ENCODE results near the gene TP53I13. TPM values are rescaled to one million over a fixed set of nuclear protein-coding genes. Genes with fewer than 3 reads are reported as not detected.

The TP53I13 gene
- polyA plus RNA-seq, 2 of the 4 experiments (the other 2 are of a cell fraction) = 27.5 to 57.8 TPM

GRCh38 chr17:29546085-29546484, 22.4 kb upstream of the TP53I13 start:
- DNase-seq (ENCODE audit: low read depth in 1 of 2, low spot score in 1 of 2) = peak; percentile 34 to 67
- TF ChIP-seq NFE2L2 (conservative IDR thresholded peaks at IDR 0.05; ENCODE audit: low read length) (peak; percentile 79), BHLHE40 (IDR thresholded peaks at IDR 0.05; ENCODE audit: low read depth, low read length) (no peak), MAFK (IDR thresholded peaks at IDR 0.05; ENCODE audit: partially characterized antibody) (peak; percentile 97), KDM1A (IDR thresholded peaks at IDR 0.05; ENCODE audit: low read depth) (no peak), NR3C1 (IDR thresholded peaks at IDR 0.05) (no peak)
- TF ChIP-seq, protein P1, sequence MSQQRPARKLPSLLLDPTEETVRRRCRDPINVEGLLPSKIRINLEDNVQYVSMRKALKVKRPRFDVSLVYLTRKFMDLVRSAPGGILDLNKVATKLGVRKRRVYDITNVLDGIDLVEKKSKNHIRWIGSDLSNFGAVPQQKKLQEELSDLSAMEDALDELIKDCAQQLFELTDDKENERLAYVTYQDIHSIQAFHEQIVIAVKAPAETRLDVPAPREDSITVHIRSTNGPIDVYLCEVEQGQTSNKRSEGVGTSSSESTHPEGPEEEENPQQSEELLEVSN (IDR thresholded peaks at IDR 0.05; ENCODE audit: borderline replicate concordance, low read depth) = no peak
- Histone ChIP-seq H3K4me1 (peaks cover 29% of the 10 kb centered on the region), H3K4me2 (0 out of 3 replicates have a peak overlapping the region, but pooled peaks have one; percentile 12), H3K9me3 (no peaks in the 10 kb centered on the region), H3K27ac (no peak overlapping the region), H3K4me3 (no peak overlapping the region)
- CTCF ChIA-PET = interaction anchor here (0.8 to 3.1 kb wide), 5 partner anchors 9 to 194 kb away, joined by 4 to 15 read pairs (median 11); partner anchors contain the start of gene ABHD15
- POLR2A ChIA-PET = no interaction called here
- ATAC-seq = peak; percentile 59 to 80; a peak in 4 of 6 replicates
- WGBS (ENCODE audit: missing lambda C conversion rate) = 85% methylated on average over 1 of the region's 1 CpG
- FAIRE-seq = peak; percentile 7

DNA sequence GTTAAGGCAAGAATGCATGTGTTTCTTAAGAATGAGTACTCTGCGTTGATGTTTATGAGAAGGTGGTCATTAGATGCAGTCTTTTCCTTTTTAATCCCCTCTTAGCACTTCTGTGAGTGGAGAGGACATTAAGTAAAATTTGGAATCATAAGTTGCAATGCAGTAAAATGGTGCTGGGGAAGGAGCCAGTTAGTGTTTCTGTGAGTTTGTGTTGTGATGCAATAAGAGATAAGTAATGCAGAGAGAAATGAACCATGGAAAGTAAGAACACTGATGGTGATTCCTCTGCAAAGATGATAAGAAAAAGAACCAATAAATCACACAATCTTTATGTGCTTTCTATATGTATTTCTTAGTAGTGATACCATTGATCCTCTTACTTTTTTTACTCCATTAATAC, 21.7 kb upstream of the TP53I13 start:
- FAIRE-seq (peak; percentile 61), ATAC-seq (no peak), DNase-seq (ENCODE audit: low read depth in 1 of 2, low spot score in 1 of 2) (no peak)
- ChIA-PET POLR2A (no interaction called here), CTCF (interaction anchor here (3.0 to 3.1 kb wide), 2 partner anchors 10 to 20 kb away, joined by 11 to 15 read pairs; partner anchors contain the start of gene ABHD15)
- H3K27ac ChIP-seq = no peak overlapping the region
- H3K4me3 ChIP-seq = no peak overlapping the region
- 91% methylated on average over 1 of the region's 1 CpG for WGBS (ENCODE audit: missing lambda C conversion rate)
- H3K4me2 ChIP-seq = no peak overlapping the region
- TF ChIP-seq PHF8 (IDR thresholded peaks at IDR 0.05; ENCODE audit: borderline replicate concordance, low read depth) = no peak
- no peak for TF ChIP-seq GATA3 (IDR thresholded peaks at IDR 0.05; ENCODE audit: borderline replicate concordance)
- H3K9me3 ChIP-seq = no peaks in the 10 kb centered on the region
- peaks cover 29% of the 10 kb centered on the region for H3K4me1 ChIP-seq

GRCh38 chr17:29549177-29549923, 19.2 kb upstream of the TP53I13 start:
- FAIRE-seq (peak; percentile 98), DNase-seq (ENCODE audit: low read depth in 1 of 2, low spot score in 1 of 2) (no peak), ATAC-seq (no peak)
- ChIA-PET POLR2A (no interaction called here), CTCF (interaction anchor here (1.1 to 2.3 kb wide), 8 partner anchors 8 to 179 kb away, joined by 3 to 9 read pairs (median 4); no protein-coding TSS in a partner anchor)
- H3K4me2 ChIP-seq = peak overlapping the region; percentile 41
- peaks cover 29% of the 10 kb centered on the region for H3K4me1 ChIP-seq
- TF ChIP-seq RAD21 (conservative IDR thresholded peaks at IDR 0.05 in 1 of 2, IDR thresholded peaks at IDR 0.05 in 1 of 2) = no peak
- no peak for TF ChIP-seq HDAC2 (IDR thresholded peaks at IDR 0.05)
- no peak for TF ChIP-seq KDM5A (IDR thresholded peaks at IDR 0.05)
- no peak for TF ChIP-seq FOSB (CRISPR knock-in tag; IDR thresholded peaks at IDR 0.05)
- no peaks in the 10 kb centered on the region for H3K9me3 ChIP-seq
- H3K4me3 ChIP-seq = no peak overlapping the region
- peak overlapping the region in 1 of 2 experiments; percentile 5; a peak in 2 of 6 replicates for H3K27ac ChIP-seq
- 43% methylated on average over 5 of the region's 5 CpGs for WGBS (ENCODE audit: missing lambda C conversion rate)

- peak; percentile 43 to 70 for DNase-seq (ENCODE audit: low read depth in 1 of 2, low spot score in 1 of 2)
- FAIRE-seq = peak; percentile 32
- ChIA-PET CTCF (interaction anchor here (0.7 to 5.0 kb wide), 10 partner anchors 9 to 432 kb away, joined by 3 to 25 read pairs (median 6); partner anchors contain the start of gene ABHD15), POLR2A (interaction anchor here (1.2 to 2.3 kb wide), 2 partner anchors 10 to 12 kb away, joined by 4 to 10 read pairs; partner anchors contain the start of gene ABHD15)
- Histone ChIP-seq H3K4me1 (peaks cover 33% of the 10 kb centered on the region), H3K27ac (peak overlapping the region in 1 of 2 experiments; percentile 37; a peak in 2 of 6 replicates), H3K4me3 (no peak overlapping the region), H3K9me3 (no peaks in the 10 kb centered on the region), H3K4me2 (peak overlapping the region; percentile 60)
- peak; percentile 66 to 79 for ATAC-seq
- WGBS (ENCODE audit: missing lambda C conversion rate) = 10% methylated on average over 3 of the region's 3 CpGs
- TF ChIP-seq CEBPB (IDR thresholded peaks at IDR 0.05) (peak in 1 of 2 experiments; percentile 64; a peak in 2 of 4 replicates), GATA3 (IDR thresholded peaks at IDR 0.05; ENCODE audit: borderline replicate concordance) (peak; percentile 12; the same call in 1 of the 2 replicates)
- TF ChIP-seq, protein P2, sequence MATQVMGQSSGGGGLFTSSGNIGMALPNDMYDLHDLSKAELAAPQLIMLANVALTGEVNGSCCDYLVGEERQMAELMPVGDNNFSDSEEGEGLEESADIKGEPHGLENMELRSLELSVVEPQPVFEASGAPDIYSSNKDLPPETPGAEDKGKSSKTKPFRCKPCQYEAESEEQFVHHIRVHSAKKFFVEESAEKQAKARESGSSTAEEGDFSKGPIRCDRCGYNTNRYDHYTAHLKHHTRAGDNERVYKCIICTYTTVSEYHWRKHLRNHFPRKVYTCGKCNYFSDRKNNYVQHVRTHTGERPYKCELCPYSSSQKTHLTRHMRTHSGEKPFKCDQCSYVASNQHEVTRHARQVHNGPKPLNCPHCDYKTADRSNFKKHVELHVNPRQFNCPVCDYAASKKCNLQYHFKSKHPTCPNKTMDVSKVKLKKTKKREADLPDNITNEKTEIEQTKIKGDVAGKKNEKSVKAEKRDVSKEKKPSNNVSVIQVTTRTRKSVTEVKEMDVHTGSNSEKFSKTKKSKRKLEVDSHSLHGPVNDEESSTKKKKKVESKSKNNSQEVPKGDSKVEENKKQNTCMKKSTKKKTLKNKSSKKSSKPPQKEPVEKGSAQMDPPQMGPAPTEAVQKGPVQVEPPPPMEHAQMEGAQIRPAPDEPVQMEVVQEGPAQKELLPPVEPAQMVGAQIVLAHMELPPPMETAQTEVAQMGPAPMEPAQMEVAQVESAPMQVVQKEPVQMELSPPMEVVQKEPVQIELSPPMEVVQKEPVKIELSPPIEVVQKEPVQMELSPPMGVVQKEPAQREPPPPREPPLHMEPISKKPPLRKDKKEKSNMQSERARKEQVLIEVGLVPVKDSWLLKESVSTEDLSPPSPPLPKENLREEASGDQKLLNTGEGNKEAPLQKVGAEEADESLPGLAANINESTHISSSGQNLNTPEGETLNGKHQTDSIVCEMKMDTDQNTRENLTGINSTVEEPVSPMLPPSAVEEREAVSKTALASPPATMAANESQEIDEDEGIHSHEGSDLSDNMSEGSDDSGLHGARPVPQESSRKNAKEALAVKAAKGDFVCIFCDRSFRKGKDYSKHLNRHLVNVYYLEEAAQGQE (IDR thresholded peaks at IDR 0.05) = no peak
- TF ChIP-seq, protein P3, sequence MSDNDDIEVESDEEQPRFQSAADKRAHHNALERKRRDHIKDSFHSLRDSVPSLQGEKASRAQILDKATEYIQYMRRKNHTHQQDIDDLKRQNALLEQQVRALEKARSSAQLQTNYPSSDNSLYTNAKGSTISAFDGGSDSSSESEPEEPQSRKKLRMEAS (IDR thresholded peaks at IDR 0.05) = peak; percentile 66
These were observed 12.7 kb upstream of the TP53I13 start for GRCh38 chr17:29555840-29556239.

Measured in A549 (cell line).